Kidney (tissue), 22 donors: Measurements from ENCODE around the gene SPRR2B. TPM values are rescaled to one million over a fixed set of nuclear protein-coding genes. Genes with fewer than 3 reads are reported as not detected.
A peak's percentile ranks its signal among the peaks of the same experiment; 100 is the strongest.
"Not testable (repeated sequence)": the region's sequence is repeated elsewhere in the genome, so short reads cannot be mapped to it uniquely, and the experiment has no call there.

ENCODE experiments used
- DNase-seq, 5 donors: peaks; one replicate each; pipeline ENCODE4 v3.0.0-alpha.2; 2013 to 2020
- FAIRE-seq: peaks from 2 replicates; lab custom pipeline; 2012; peaks lifted over from hg19 to GRCh38; lab: Jason Lieb, UNC
- H3K27ac ChIP-seq, 2 donors: one replicate each; pipeline ENCODE4 v1.7.0; 2013; ENCODE audit warnings: low read depth in 2 of 2, low read length in 2 of 2, inconsistent platforms in 1 of 2
- H3K27me3 ChIP-seq: one replicate; pipeline ENCODE4 v1.7.1; 2013; ENCODE audit warnings: low read length, inconsistent platforms; ENCODE audit not compliant: control insufficient read depth, insufficient read depth
- H3K36me3 ChIP-seq, 3 donors: one replicate each; pipeline versions ENCODE4 v1.7.0 to v1.7.1; 2013; ENCODE audit warnings: low read length in 3 of 3, control low read depth in 1 of 3, inconsistent platforms in 1 of 3; ENCODE audit not compliant: insufficient read depth in 3 of 3, control insufficient read depth in 2 of 3
- H3K4me1 ChIP-seq, 3 donors: one replicate each; pipeline versions ENCODE4 v1.7.0 to v1.7.1; 2013; ENCODE audit warnings: low read length in 3 of 3, inconsistent platforms in 1 of 3, low read depth in 1 of 3; ENCODE audit not compliant: control insufficient read depth in 2 of 3, insufficient read depth in 2 of 3
- H3K4me3 ChIP-seq, 3 donors: one replicate each; pipeline versions ENCODE4 v1.7.0 to v1.8.1; 2013; ENCODE audit warnings: low read length in 3 of 3, control low read depth in 1 of 3, inconsistent platforms in 1 of 3
- H3K9ac ChIP-seq, 3 donors: one replicate each; pipeline versions ENCODE4 v1.7.0 to v1.7.1; 2013; ENCODE audit warnings: low read length in 3 of 3, control low read depth in 1 of 3, inconsistent platforms in 1 of 3
- H3K9me3 ChIP-seq, 3 donors: one replicate each; pipeline versions ENCODE4 v1.7.0 to v1.7.1; 2013; ENCODE audit warnings: low read length in 3 of 3, control low read depth in 1 of 3, inconsistent platforms in 1 of 3; ENCODE audit not compliant: control insufficient read depth in 2 of 3, insufficient read depth in 1 of 3
- intact Hi-C: fragments of 100-400 bp; cut with DNase I; formaldehyde crosslinking; loops from one replicate; pipeline ENCODE4 v1.11.1; 2022
- long read RNA-seq, 10 donors: library from polyadenylated mRNA in 1 of 10; unstranded in 1 of 10; transcript quantifications; one replicate each; pipeline ENCODE4 v2.0.0 and lab custom pipeline, GENCODE V29; 2021 to 2026
- polyA plus RNA-seq: library from polyadenylated mRNA; stranded (reverse); fragments of 350-450 nt; fragmentation: Illumina TruSeq; extraction: RNeasy Lipid Tissue Mini Kit (QIAGEN cat#74804); gene quantifications from one replicate; pipeline ENCODE4 v1.2.3, GENCODE V29; 2014; ENCODE audit warnings: low read depth, low replicate concordance; ENCODE audit not compliant: insufficient read depth
- total RNA-seq: library from RNA; stranded (reverse); fragmentation: NEBNext Ultra II Directional; extraction: Animal tissue kit (Norgen Biotek cat#: 25700); gene quantifications from one replicate; pipeline ENCODE4 v1.2.1, GENCODE V29; 2021
- TF ChIP-seq, protein P1 (sequence below): IDR thresholded peaks from 3 replicates; pipeline ENCODE4 v1.5.1; 2012; ENCODE audit warnings: mild to moderate bottlenecking, moderate library complexity, borderline replicate concordance; ENCODE audit not compliant: insufficient read depth; ENCODE audit errors: extremely low read depth
- donor health status: control.
- donor health status: control.
- donor health status: control.
- donor health status: control.
- donor health status: control.
- donor health status: DM: yes; HTN: yes; CAD: no.
- donor health status: Normal renal cell carcinoma (clear cell type).

SPRR2B gene
- total RNA-seq (not detected), polyA plus RNA-seq (not detected)
- long read RNA-seq, donor 1: 0 reads
- long read RNA-seq, donor 2: 0 reads
- long read RNA-seq, donor 3: 0 reads
- long read RNA-seq, donor 4: 0 reads
- long read RNA-seq, donor 5: 0 reads
- long read RNA-seq, donor 6: 0 reads
- long read RNA-seq, donor 7: 0 reads
- long read RNA-seq, donor 8: 0 reads
- long read RNA-seq, donor 9: 0 reads
- long read RNA-seq, donor 10: 0 reads

GRCh38 chr1:153071511-153071910, at the start of gene SPRR2B:
TSS of gene SPRR2B (minus strand) at chr1:153071611. CDS start at chr1:153070839, 772 bp downstream.
- Histone ChIP-seq H3K36me3 (no peaks in the 10 kb centered on the region), H3K4me1 (no peaks in the 10 kb centered on the region), H3K4me3 (no peak within 1 kb of the TSS), H3K27ac (no peak within 1 kb of the TSS), H3K27me3 (no peaks in the 10 kb centered on the region), H3K9ac (no peak within 1 kb of the TSS), H3K9me3 (no peaks in the 10 kb centered on the region)
- no peak for DNase-seq
- intact Hi-C loops: no loop called here
- TF ChIP-seq, protein P1, sequence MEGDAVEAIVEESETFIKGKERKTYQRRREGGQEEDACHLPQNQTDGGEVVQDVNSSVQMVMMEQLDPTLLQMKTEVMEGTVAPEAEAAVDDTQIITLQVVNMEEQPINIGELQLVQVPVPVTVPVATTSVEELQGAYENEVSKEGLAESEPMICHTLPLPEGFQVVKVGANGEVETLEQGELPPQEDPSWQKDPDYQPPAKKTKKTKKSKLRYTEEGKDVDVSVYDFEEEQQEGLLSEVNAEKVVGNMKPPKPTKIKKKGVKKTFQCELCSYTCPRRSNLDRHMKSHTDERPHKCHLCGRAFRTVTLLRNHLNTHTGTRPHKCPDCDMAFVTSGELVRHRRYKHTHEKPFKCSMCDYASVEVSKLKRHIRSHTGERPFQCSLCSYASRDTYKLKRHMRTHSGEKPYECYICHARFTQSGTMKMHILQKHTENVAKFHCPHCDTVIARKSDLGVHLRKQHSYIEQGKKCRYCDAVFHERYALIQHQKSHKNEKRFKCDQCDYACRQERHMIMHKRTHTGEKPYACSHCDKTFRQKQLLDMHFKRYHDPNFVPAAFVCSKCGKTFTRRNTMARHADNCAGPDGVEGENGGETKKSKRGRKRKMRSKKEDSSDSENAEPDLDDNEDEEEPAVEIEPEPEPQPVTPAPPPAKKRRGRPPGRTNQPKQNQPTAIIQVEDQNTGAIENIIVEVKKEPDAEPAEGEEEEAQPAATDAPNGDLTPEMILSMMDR: no peak
- no peak for FAIRE-seq

- Histone ChIP-seq H3K27ac (no peak overlapping the region), H3K4me1 (peaks cover 0 to 2% (median 0%) of the 10 kb centered on the region in 3 donors), H3K27me3 (no peaks in the 10 kb centered on the region), H3K4me3 (no peak overlapping the region), H3K9me3 (no peaks in the 10 kb centered on the region), H3K36me3 (no peaks in the 10 kb centered on the region), H3K9ac (no peak overlapping the region)
- FAIRE-seq (no peak), DNase-seq (no peak)
- TF ChIP-seq, protein P1: no peak
- intact Hi-C loops: no loop called here
These were observed 49.5 kb upstream of the SPRR2B start for GRCh38 chr1:153120945-153121344.

DNA sequence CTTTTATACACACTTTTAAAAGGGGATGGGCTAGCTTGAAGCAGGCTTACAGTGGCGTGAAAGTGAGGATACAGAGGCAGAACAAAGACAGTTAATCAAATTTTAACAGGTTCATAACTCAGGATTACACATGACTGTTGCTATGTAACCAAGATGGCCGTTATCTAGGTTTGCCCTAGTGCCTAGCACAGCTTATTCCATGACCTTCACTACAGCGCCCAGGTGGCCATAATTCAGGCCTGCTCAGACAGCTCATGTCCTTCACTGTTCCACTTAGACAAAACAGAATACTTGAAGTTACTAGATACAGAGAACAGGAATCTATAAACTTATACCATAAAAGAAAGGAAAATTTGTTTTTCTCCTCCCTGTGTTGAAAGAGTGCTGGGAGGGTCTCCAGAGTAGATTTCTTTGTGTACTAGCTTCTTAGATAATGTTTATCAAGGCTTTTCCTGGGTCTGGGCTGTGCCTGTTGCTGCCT, 48.1 kb upstream of the SPRR2B start:
- TF ChIP-seq, protein P1: no peak
- DNase-seq (peak in 2 of 5 donors; percentile 5 to 6), FAIRE-seq (no peak)
- Histone ChIP-seq H3K9me3 (no peaks in the 10 kb centered on the region), H3K36me3 (no peaks in the 10 kb centered on the region), H3K27ac (no peak overlapping the region), H3K9ac (no peak overlapping the region), H3K27me3 (no peaks in the 10 kb centered on the region), H3K4me3 (no peak overlapping the region), H3K4me1 (peaks cover 0 to 2% (median 0%) of the 10 kb centered on the region in 3 donors)
- intact Hi-C loops: no loop called here

- not testable (repeated sequence) for H3K27me3 ChIP-seq, FAIRE-seq, H3K9me3 ChIP-seq
These were observed 43.9 kb upstream of the SPRR2B start for GRCh38 chr1:153115264-153115663.

More at GRCh38 chr1:153115264-153115663, 43.9 kb upstream of the SPRR2B start:
- H3K36me3 ChIP-seq, H3K9ac ChIP-seq, intact Hi-C loops, H3K27ac ChIP-seq, H3K4me1 ChIP-seq, H3K4me3 ChIP-seq: not testable (repeated sequence)
- DNase-seq: peak in 3 of 5 donors; percentile 26 to 38 (median 30)
